Heart left ventricle (tissue), 16 donors: ENCODE data around the gene PRKAB2. TPM values are rescaled to one million over a fixed set of nuclear protein-coding genes. Genes with fewer than 3 reads are reported as not detected.

Experiments used
- ATAC-seq, 4 donors: fragments of 200-7000 bp; cut with Tn5 transposase; one replicate each; pipeline ENCODE4 v1.9.1; 2020 to 2022; ENCODE audit warnings: moderate library complexity in 4 of 4, mild to moderate bottlenecking in 3 of 4, moderate number of reproducible peaks in 1 of 4
- DNase-seq, 5 donors: peaks; one replicate each; pipeline ENCODE4 v3.0.0-alpha.2; 2020
- H3K27ac ChIP-seq, 12 donors: fragments of 200-600 bp; sonication (generic) in 4 of 12; one replicate each; pipeline versions ENCODE4 v1.5.0 to v1.8.0; 2016 to 2022; ENCODE audit warnings: mild to moderate bottlenecking in 2 of 12
- H3K27me3 ChIP-seq, 9 donors: fragments of 200-600 bp; sonication (generic) in 2 of 9; one replicate each; pipeline versions ENCODE4 v1.5.1 to v1.8.0; 2016 to 2022; ENCODE audit warnings: mild to moderate bottlenecking in 3 of 9
- H3K36me3 ChIP-seq, 9 donors: fragments of 200-600 bp; sonication (generic) in 2 of 9; one replicate each; pipeline versions ENCODE4 v1.5.0 to v1.8.0; 2018 to 2022; ENCODE audit warnings: mild to moderate bottlenecking in 2 of 9
- H3K4me1 ChIP-seq, 12 donors: fragments of 200-600 bp; sonication (generic) in 4 of 12; one replicate each; pipeline versions ENCODE4 v1.5.0 to v1.8.0; 2016 to 2022; ENCODE audit warnings: mild to moderate bottlenecking in 3 of 12
- H3K4me3 ChIP-seq, 12 donors: fragments of 200-600 bp; sonication (generic) in 4 of 12; one replicate each; pipeline versions ENCODE4 v1.5.0 to v1.8.0; 2017 to 2022; ENCODE audit warnings: mild to moderate bottlenecking in 9 of 12, moderate library complexity in 4 of 12
- H3K9me3 ChIP-seq, 12 donors: fragments of 200-600 bp; sonication (generic) in 4 of 12; one replicate each; pipeline versions ENCODE4 v1.5.0 to v1.8.0; 2016 to 2022; ENCODE audit warnings: mild to moderate bottlenecking in 1 of 12
- POLR2A ChIP-seq, 2 donors: fragments of 450-650 bp; IDR thresholded peaks; one replicate each; pipeline ENCODE4 v1.6.1; 2017; ENCODE audit warnings: antibody characterized with exemption in 2 of 2, mild to moderate bottlenecking in 2 of 2, moderate library complexity in 2 of 2
- WGBS, 4 donors: extraction: QIAGEN DNeasy Blood & Tissue Kit in 2 of 4; methylation state at CpG; one replicate each; pipeline versions ENCODE4 v1.1.5 to v1.1.7; 2013 to 2018; 5-methylcytosine and 5-hydroxymethylcytosine counted together
- intact Hi-C, 10 donors: fragments of 100-400 bp; cut with DNase I; formaldehyde crosslinking; loops; one replicate each; pipeline versions ENCODE4 v1.11.1 to v1.14.2; 2022
- long read RNA-seq, 3 donors: library from polyadenylated mRNA; unstranded; transcript quantifications; one replicate each; pipeline ENCODE4 v2.0.0, GENCODE V29; 2020 to 2021
- polyA plus RNA-seq, 2 donors: library from polyadenylated mRNA; stranded (reverse); fragments of 200-250 nt; gene quantifications; one replicate each; pipeline ENCODE4 v1.2.3, GENCODE V29; 2013
- total RNA-seq, 9 donors: library from RNA; depleted of rRNA in 2 of 9; stranded (reverse); fragments of >200 nt in 2 of 9; fragmentation: NEBNext Ultra II Directional in 3 of 9; extraction: Animal tissue kit (Norgen Biotek cat#: 25700) in 3 of 9; gene quantifications; one replicate each; pipeline versions ENCODE4 v1.1.0 to v1.2.4, GENCODE V29; 2016 to 2023
- TF ChIP-seq, protein P1 (sequence below), 12 donors: fragments of 200-600 bp; sonication (generic) in 4 of 12; IDR thresholded peaks; one replicate each; pipeline versions ENCODE4 v1.5.0 to v1.8.0; 2018 to 2022; ENCODE audit warnings: antibody characterized with exemption in 12 of 12, mild to moderate bottlenecking in 5 of 12
- donor health status: ischemic (EF 13 %, LVEDD 7.1; RV severe dilation, severe dysfunction).
- donor health status: healthy with polysubstance abuse.
- donor health status: DM: no; HTN: yes; CAD: no.
- donor health status: DM: no; HTN: no; CAD: no.
- donor health status: ischemic (EF 25% LVEDD 6.9; RV normal size, moderate dysfunction).
- donor health status: ischemic (EF 25% LVEDD 5.7; RV mildly dilated, moderate dysfunction).
- donor health status: healthy.
- donor health status: DM: yes; HTN: yes; CAD: no.
- donor health status: ischemic (EF 35%, LVEDD 5.7; RV mildly dilated, moderate dysfunction).
- donor health status: nonischemic (EF 11% LVEDD 7.7; RV severe dilation, severe dysfunction).
- donor health status: DM: yes; HTN: yes; CAD: no.
- donor health status: PGD.
- donor health status: ischemic (EF 29% LVEDD 5.4; RV normal size, mild dysfunction).
- donor health status: nonischemic (EF 23%, LVEDD 6.1; RV moderate dilation, normal function).

PRKAB2 gene, protein sequence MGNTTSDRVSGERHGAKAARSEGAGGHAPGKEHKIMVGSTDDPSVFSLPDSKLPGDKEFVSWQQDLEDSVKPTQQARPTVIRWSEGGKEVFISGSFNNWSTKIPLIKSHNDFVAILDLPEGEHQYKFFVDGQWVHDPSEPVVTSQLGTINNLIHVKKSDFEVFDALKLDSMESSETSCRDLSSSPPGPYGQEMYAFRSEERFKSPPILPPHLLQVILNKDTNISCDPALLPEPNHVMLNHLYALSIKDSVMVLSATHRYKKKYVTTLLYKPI
- 10 to 100 TPM; 15.0 to 43.2 (median 28.9) TPM for total RNA-seq
- 10 to 100 TPM in 1 of 2 donors, 1 to 10 TPM in 1; 6.7 to 22.4 TPM for polyA plus RNA-seq
- long read RNA-seq, donor 1, full-length matches to known transcripts = 2 of 32 reads
- long read RNA-seq, donor 1, partial matches to known transcripts = 16 of 32 reads
- long read RNA-seq, donor 1, other reads (novel, unspliced or antisense) = 14 of 32 reads
- long read RNA-seq, donor 2, full-length matches to known transcripts = 2 of 19 reads
- long read RNA-seq, donor 2, partial matches to known transcripts = 11 of 19 reads
- long read RNA-seq, donor 2, other reads (novel, unspliced or antisense) = 6 of 19 reads
- long read RNA-seq, donor 3, full-length matches to known transcripts = 1 of 31 reads
- long read RNA-seq, donor 3, partial matches to known transcripts = 16 of 31 reads
- long read RNA-seq, donor 3, other reads (novel, unspliced or antisense) = 14 of 31 reads

- Histone ChIP-seq H3K27ac (peak within 1 kb of the TSS; percentile 81 to 99 (median 94)), H3K4me3 (peak within 1 kb of the TSS; percentile 69 to 96 (median 88)), H3K9me3 (no peaks in the 10 kb centered on the region), H3K4me1 (peaks cover 0 to 56% (median 35%) of the 10 kb centered on the region in 12 donors), H3K36me3 (peaks cover 0 to 22% (median 4%) of the 10 kb centered on the region in 9 donors), H3K27me3 (no peaks in the 10 kb centered on the region)
- WGBS, 4 donors = 0 to 1% (median 0%) methylated on average over 32 to 72 of the region's 72 CpGs
- ATAC-seq (peak; percentile 91 to 98 (median 96)), DNase-seq (peak; percentile 96 to 98 (median 97))
- TF ChIP-seq POLR2A (IDR thresholded peaks at IDR 0.05) = peak; percentile 6 to 50
- TF ChIP-seq, protein P1, sequence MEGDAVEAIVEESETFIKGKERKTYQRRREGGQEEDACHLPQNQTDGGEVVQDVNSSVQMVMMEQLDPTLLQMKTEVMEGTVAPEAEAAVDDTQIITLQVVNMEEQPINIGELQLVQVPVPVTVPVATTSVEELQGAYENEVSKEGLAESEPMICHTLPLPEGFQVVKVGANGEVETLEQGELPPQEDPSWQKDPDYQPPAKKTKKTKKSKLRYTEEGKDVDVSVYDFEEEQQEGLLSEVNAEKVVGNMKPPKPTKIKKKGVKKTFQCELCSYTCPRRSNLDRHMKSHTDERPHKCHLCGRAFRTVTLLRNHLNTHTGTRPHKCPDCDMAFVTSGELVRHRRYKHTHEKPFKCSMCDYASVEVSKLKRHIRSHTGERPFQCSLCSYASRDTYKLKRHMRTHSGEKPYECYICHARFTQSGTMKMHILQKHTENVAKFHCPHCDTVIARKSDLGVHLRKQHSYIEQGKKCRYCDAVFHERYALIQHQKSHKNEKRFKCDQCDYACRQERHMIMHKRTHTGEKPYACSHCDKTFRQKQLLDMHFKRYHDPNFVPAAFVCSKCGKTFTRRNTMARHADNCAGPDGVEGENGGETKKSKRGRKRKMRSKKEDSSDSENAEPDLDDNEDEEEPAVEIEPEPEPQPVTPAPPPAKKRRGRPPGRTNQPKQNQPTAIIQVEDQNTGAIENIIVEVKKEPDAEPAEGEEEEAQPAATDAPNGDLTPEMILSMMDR (IDR thresholded peaks at IDR 0.05) = peak; percentile 90 to 99 (median 96)
- intact Hi-C loops = loop anchor here (1.0 to 10.0 kb wide), 5 partner anchors 50 to 372 kb away; partner anchors contain the start of genes CHD1L (in 10 of the 10), BCL9 (in 1 of the 10) and FMO5 (in 1 of the 10)
Measured at GRCh38 chr1:147172168-147173016, at the start of gene PRKAB2. TSS of gene PRKAB2 (minus strand) at chr1:147172470. CDS start at chr1:147172144, 326 bp downstream.

DNA sequence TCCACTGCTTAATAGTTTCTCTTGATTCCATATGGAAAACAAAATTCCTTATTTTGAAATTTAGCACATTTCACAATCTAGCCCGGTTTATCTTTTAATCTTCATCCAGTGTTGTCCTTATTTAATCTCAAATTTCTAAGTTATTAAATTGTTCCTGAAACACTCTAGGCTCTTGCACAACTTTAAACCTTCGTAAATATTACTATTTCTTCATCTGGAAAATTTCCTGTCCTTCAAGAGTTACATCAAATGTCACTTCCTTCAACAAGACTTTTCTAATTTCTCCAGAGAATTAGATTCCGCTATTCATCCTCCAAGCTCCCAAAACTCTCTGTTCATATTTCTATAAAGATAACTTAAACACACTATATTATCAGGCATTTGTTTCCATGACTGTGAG, 46.3 kb upstream of the PRKAB2 start:
- TF ChIP-seq, protein P1 (IDR thresholded peaks at IDR 0.05) = no peak
- TF ChIP-seq POLR2A (IDR thresholded peaks at IDR 0.05) = no peak
- ATAC-seq = no peak
- no peak for DNase-seq
- H3K27ac ChIP-seq = no peak overlapping the region
- no peak overlapping the region for H3K4me3 ChIP-seq
- H3K36me3 ChIP-seq = peaks cover 0 to 6% (median 0%) of the 10 kb centered on the region in 9 donors
- H3K9me3 ChIP-seq = no peaks in the 10 kb centered on the region
- peaks cover 0 to 6% (median 0%) of the 10 kb centered on the region in 12 donors for H3K4me1 ChIP-seq
- WGBS, 4 donors = 60 to 62% (median 61%) methylated on average over 3 of the region's 3 CpGs
- no peaks in the 10 kb centered on the region for H3K27me3 ChIP-seq
- intact Hi-C loops = no loop called here

- DNase-seq (no peak), ATAC-seq (no peak)
- Histone ChIP-seq H3K4me3 (no peak overlapping the region), H3K36me3 (peaks cover 0 to 8% (median 0%) of the 10 kb centered on the region in 9 donors), H3K4me1 (peaks cover 0 to 6% (median 0%) of the 10 kb centered on the region in 12 donors), H3K27me3 (no peaks in the 10 kb centered on the region), H3K27ac (no peak overlapping the region), H3K9me3 (no peaks in the 10 kb centered on the region)
- intact Hi-C loops = no loop called here
- WGBS, 4 donors = 88 to 98% (median 97%) methylated on average over 6 to 7 of the region's 7 CpGs
- TF ChIP-seq POLR2A (IDR thresholded peaks at IDR 0.05) = no peak
- TF ChIP-seq, protein P1 (IDR thresholded peaks at IDR 0.05) = no peak
Measured at GRCh38 chr1:147217141-147217540, 44.9 kb upstream of the PRKAB2 start.
